BJ (cell line): ENCODE results near the gene THG1L. TPM values are rescaled to one million over a fixed set of nuclear protein-coding genes. Genes with fewer than 3 reads are reported as not detected.

ENCODE experiments used
- CTCF ChIA-PET: fragments of 350-600 bp; formaldehyde crosslinking; extraction: SDS; loops from one replicate; lab custom pipeline; 2021; ENCODE audit warnings: antibody characterized with exemption, inconsistent platforms; lab: Yijun Ruan, JAX
- POLR2A ChIA-PET: fragments of 300-600 bp; sonication (Branson Sonifier 250); formaldehyde crosslinking; extraction: SDS; loops from one replicate; lab custom pipeline; 2021; ENCODE audit warnings: antibody characterized with exemption; lab: Charles Lee
- DNase-seq: peaks from one replicate; pipeline ENCODE4 v3.0.0-alpha.2; 2011; ENCODE audit warnings: low read depth
- H3K27me3 ChIP-seq: 2 replicates; pipeline ENCODE4 v1.6.0; 2011; ENCODE audit warnings: low read length; ENCODE audit not compliant: control insufficient read depth, insufficient read depth
- H3K36me3 ChIP-seq: 2 replicates; pipeline ENCODE4 v1.5.1; 2011; ENCODE audit warnings: low read length; ENCODE audit not compliant: control insufficient read depth, insufficient read depth
- H3K4me3 ChIP-seq: 2 replicates; pipeline ENCODE4 v1.5.1; 2011; ENCODE audit warnings: low read depth, mild to moderate bottlenecking, control low read depth, low read length
- polyA plus RNA-seq: library from polyadenylated mRNA; depleted of rRNA; stranded (reverse); fragments of >200 nt; gene quantifications from 2 replicates; pipeline ENCODE4 v1.2.3, GENCODE V29; 2011
- TF ChIP-seq, protein P1 (sequence below): IDR thresholded peaks from 2 replicates; pipeline ENCODE4 v1.5.1; 2011; ENCODE audit warnings: low read depth, mild to moderate bottlenecking, control low read depth, inconsistent platforms, low read length, moderate library complexity; ENCODE audit not compliant: insufficient read depth

THG1L gene
- polyA plus RNA-seq, 1 experiment = 29.5 TPM

DNA sequence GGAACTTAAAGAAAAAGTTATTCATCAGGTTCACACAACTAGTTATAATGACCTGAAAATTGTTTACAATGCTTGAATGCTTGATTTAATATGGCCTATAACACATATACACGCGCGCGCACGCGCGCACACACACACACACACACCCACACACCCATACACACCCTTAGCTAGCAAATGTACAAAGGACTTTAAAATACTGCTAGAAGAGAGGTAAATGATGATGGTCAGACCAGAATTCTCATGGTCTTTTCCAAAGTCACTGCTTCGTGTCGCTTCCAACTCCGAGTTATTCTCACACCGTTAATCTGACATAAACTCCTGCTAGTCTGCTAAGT, 18.2 kb downstream of the THG1L start:
- DNase-seq = no peak
- TF ChIP-seq, protein P1, sequence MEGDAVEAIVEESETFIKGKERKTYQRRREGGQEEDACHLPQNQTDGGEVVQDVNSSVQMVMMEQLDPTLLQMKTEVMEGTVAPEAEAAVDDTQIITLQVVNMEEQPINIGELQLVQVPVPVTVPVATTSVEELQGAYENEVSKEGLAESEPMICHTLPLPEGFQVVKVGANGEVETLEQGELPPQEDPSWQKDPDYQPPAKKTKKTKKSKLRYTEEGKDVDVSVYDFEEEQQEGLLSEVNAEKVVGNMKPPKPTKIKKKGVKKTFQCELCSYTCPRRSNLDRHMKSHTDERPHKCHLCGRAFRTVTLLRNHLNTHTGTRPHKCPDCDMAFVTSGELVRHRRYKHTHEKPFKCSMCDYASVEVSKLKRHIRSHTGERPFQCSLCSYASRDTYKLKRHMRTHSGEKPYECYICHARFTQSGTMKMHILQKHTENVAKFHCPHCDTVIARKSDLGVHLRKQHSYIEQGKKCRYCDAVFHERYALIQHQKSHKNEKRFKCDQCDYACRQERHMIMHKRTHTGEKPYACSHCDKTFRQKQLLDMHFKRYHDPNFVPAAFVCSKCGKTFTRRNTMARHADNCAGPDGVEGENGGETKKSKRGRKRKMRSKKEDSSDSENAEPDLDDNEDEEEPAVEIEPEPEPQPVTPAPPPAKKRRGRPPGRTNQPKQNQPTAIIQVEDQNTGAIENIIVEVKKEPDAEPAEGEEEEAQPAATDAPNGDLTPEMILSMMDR = no peak
- POLR2A ChIA-PET = no interaction called here
- CTCF ChIA-PET = interaction anchor here (1.5 kb wide), 1 partner anchor 12 kb away, joined by 7 read pairs; no protein-coding TSS in a partner anchor
- H3K27me3 ChIP-seq = no peaks in the 10 kb centered on the region
- H3K36me3 ChIP-seq = peaks cover 3% of the 10 kb centered on the region
- no peak overlapping the region for H3K4me3 ChIP-seq

GRCh38 chr5:157750320-157750719, 19.1 kb downstream of the THG1L start:
- ChIA-PET CTCF (interaction anchor here (0.9 to 1.5 kb wide), 2 partner anchors 11 kb away, joined by 3 to 7 read pairs; no protein-coding TSS in a partner anchor), POLR2A (no interaction called here)

GRCh38 chr5:157756122-157756521, 24.9 kb downstream of the THG1L start:
- Histone ChIP-seq H3K27me3 (no peaks in the 10 kb centered on the region), H3K4me3 (no peak overlapping the region), H3K36me3 (peaks cover 4% of the 10 kb centered on the region)
- TF ChIP-seq, protein P1 = no peak
- POLR2A ChIA-PET = no interaction called here
- DNase-seq = no peak
- CTCF ChIA-PET = interaction anchor here (3.3 kb wide), 1 partner anchor 12 kb away, joined by 14 read pairs; the partner anchor contains the start of gene LSM11

More at GRCh38 chr5:157750320-157750719, 19.1 kb downstream of the THG1L start:
- no peak overlapping the region for H3K4me3 ChIP-seq
- no peaks in the 10 kb centered on the region for H3K27me3 ChIP-seq
- TF ChIP-seq, protein P1 = no peak
- no peak for DNase-seq
- peaks cover 3% of the 10 kb centered on the region for H3K36me3 ChIP-seq

- ChIA-PET POLR2A (no interaction called here), CTCF (interaction anchor here (1.3 kb wide), 1 partner anchor 236 kb away, joined by 3 read pairs; no protein-coding TSS in a partner anchor)
- H3K27me3 ChIP-seq = no peaks in the 10 kb centered on the region
- no peak overlapping the region for H3K4me3 ChIP-seq
- DNase-seq = no peak
- TF ChIP-seq, protein P1 = no peak
- H3K36me3 ChIP-seq = peaks cover 4% of the 10 kb centered on the region
Measured at GRCh38 chr5:157758706-157759105, 27.5 kb downstream of the THG1L start.

- POLR2A ChIA-PET = no interaction called here
- no peak for DNase-seq
Measured at GRCh38 chr5:157761690-157762621, 30.7 kb downstream of the THG1L start.

More at GRCh38 chr5:157761690-157762621, 30.7 kb downstream of the THG1L start:
- Histone ChIP-seq H3K27me3 (no peaks in the 10 kb centered on the region), H3K4me3 (no peak overlapping the region), H3K36me3 (no peaks in the 10 kb centered on the region)
- TF ChIP-seq, protein P1 = peak; percentile 82
- CTCF ChIA-PET = interaction anchor here (0.5 to 6.2 kb wide), 21 partner anchors 8 to 1369 kb away, joined by 3 to 33 read pairs (median 3); partner anchors contain the start of genes CLINT1, LSM11 and THG1L
